IMR-90 (cell line): ENCODE measurements around the gene DERA. TPM values are rescaled to one million over a fixed set of nuclear protein-coding genes. Genes with fewer than 3 reads are reported as not detected.

Experiments used
- ATAC-seq: fragments of 200-7000 bp; cut with Tn5 transposase; 2 replicates; pipeline ENCODE4 v1.9.1; 2020; ENCODE audit warnings: low read depth, mild to moderate bottlenecking, moderate library complexity
- BruUV-seq: library from RNA; stranded (reverse); fragments of 400-500 nt; replicated peaks from 2 replicates; lab custom pipeline; 2021; lab: Mats Ljungman, UMichigan
- CTCF ChIA-PET: fragments of 300-600 bp; formaldehyde crosslinking; extraction: SDS; loops from one replicate; lab custom pipeline; 2021; ENCODE audit warnings: antibody characterized with exemption; lab: Yijun Ruan, JAX
- POLR2A ChIA-PET: fragments of 300-600 bp; sonication (Branson Sonifier 250); formaldehyde crosslinking; loops from one replicate; lab custom pipeline; 2022; ENCODE audit warnings: antibody characterized with exemption; ENCODE audit not compliant: unreplicated experiment; lab: Charles Lee
- DNase-seq: peaks from one replicate; pipeline ENCODE4 v3.0.0; 2013
- H2AFZ ChIP-seq: replicated peaks from 2 replicates; pipeline ENCODE3; 2013; ENCODE audit warnings: low read length, mild to moderate bottlenecking; ENCODE audit not compliant: poor library complexity
- H2AK5ac ChIP-seq: 2 replicates; pipeline ENCODE4 v1.6.1; 2013; ENCODE audit warnings: low read depth, low read length, inconsistent platforms
- H2AK9ac ChIP-seq: replicated peaks from 2 replicates; pipeline ENCODE3; 2013; ENCODE audit warnings: mild to moderate bottlenecking, low read depth, low read length, moderate library complexity; ENCODE audit not compliant: poor library complexity
- H2BK120ac ChIP-seq: 2 replicates; pipeline ENCODE4 v1.6.1; 2013; ENCODE audit warnings: low read depth, low read length, inconsistent platforms
- H2BK15ac ChIP-seq: 3 replicates; pipeline ENCODE4 v1.6.1; 2013; ENCODE audit warnings: low read depth, low read length, inconsistent platforms
- H2BK20ac ChIP-seq: 2 replicates; pipeline ENCODE4 v1.6.1; 2013; ENCODE audit warnings: low read depth, mild to moderate bottlenecking, inconsistent platforms, low read length, moderate library complexity
- H2BK5ac ChIP-seq: 2 replicates; pipeline ENCODE4 v1.6.1; 2013; ENCODE audit warnings: mild to moderate bottlenecking, low read depth, low read length, inconsistent platforms; ENCODE audit not compliant: poor library complexity, severe bottlenecking
- H3K14ac ChIP-seq: replicated peaks from 2 replicates; pipeline ENCODE4 v1.6.1; 2013; ENCODE audit warnings: low read depth, low read length, inconsistent platforms
- H3K18ac ChIP-seq: 2 replicates; pipeline ENCODE4 v1.6.1; 2013; ENCODE audit warnings: low read depth, low read length, control low read depth
- H3K23ac ChIP-seq: 2 replicates; pipeline ENCODE4 v1.6.1; 2013; ENCODE audit warnings: low read depth, low read length, inconsistent platforms
- H3K27ac ChIP-seq: 2 replicates; pipeline ENCODE4 v1.5.1; 2013; ENCODE audit warnings: mild to moderate bottlenecking, control low read depth, low read length; ENCODE audit not compliant: insufficient read depth
- H3K27me3 ChIP-seq: 2 replicates; pipeline ENCODE4 v1.6.1; 2013; ENCODE audit warnings: low read length; ENCODE audit not compliant: control insufficient read depth, insufficient read depth
- H3K36me3 ChIP-seq: 2 replicates; pipeline ENCODE4 v1.6.1; 2013; ENCODE audit warnings: low read length, mixed read lengths; ENCODE audit not compliant: control insufficient read depth, insufficient read depth
- H3K4ac ChIP-seq: 2 replicates; pipeline ENCODE4 v1.6.1; 2013; ENCODE audit warnings: low read depth, low read length, inconsistent platforms
- H3K4me1 ChIP-seq: 2 replicates; pipeline ENCODE4 v1.6.1; 2013; ENCODE audit warnings: low read length, mixed read lengths; ENCODE audit not compliant: control insufficient read depth, insufficient read depth
- H3K4me2 ChIP-seq: 2 replicates; pipeline ENCODE4 v1.6.1; 2013; ENCODE audit warnings: low read depth, mild to moderate bottlenecking, control low read depth, low read length, moderate library complexity
- H3K4me3 ChIP-seq: 2 replicates; pipeline ENCODE4 v1.5.1; 2013; ENCODE audit warnings: low read depth, mild to moderate bottlenecking, control low read depth, low read length, moderate library complexity; ENCODE audit not compliant: insufficient read depth
- H3K56ac ChIP-seq: 2 replicates; pipeline ENCODE4 v1.6.1; 2013; ENCODE audit warnings: low read length, inconsistent platforms; ENCODE audit not compliant: insufficient read depth; ENCODE audit errors: extremely low read depth
- H3K79me1 ChIP-seq, 2 experiments: 2 replicates each; pipeline ENCODE4 v1.6.1; 2013; ENCODE audit warnings: low read length in 2 of 2, inconsistent platforms in 1 of 2, low read depth in 1 of 2
- H3K9ac ChIP-seq: 2 replicates; pipeline ENCODE4 v1.6.1; 2013; ENCODE audit warnings: low read depth, low read length, control low read depth
- H3K9me1 ChIP-seq: 2 replicates; pipeline ENCODE4 v1.6.1; 2013; ENCODE audit warnings: low read length, inconsistent platforms; ENCODE audit not compliant: insufficient read depth
- H3K9me3 ChIP-seq: 2 replicates; pipeline ENCODE4 v1.6.1; 2013; ENCODE audit warnings: low read length; ENCODE audit not compliant: control insufficient read depth, insufficient read depth
- H4K20me1 ChIP-seq: 2 replicates; pipeline ENCODE4 v1.6.1; 2013; ENCODE audit warnings: low read length, inconsistent platforms; ENCODE audit not compliant: insufficient read depth
- H4K5ac ChIP-seq: 2 replicates; pipeline ENCODE4 v1.6.1; 2013; ENCODE audit warnings: mild to moderate bottlenecking, low read depth, low read length, control low read depth
- H4K8ac ChIP-seq, 2 experiments: 2 replicates each; pipeline ENCODE4 v1.6.1; 2013; ENCODE audit warnings: low read depth in 2 of 2, low read length in 2 of 2, control low read depth in 1 of 2, inconsistent platforms in 1 of 2
- H4K91ac ChIP-seq: 2 replicates; pipeline ENCODE4 v1.6.1; 2013; ENCODE audit warnings: low read depth, low read length, inconsistent platforms; ENCODE audit not compliant: insufficient read depth
- CHD1 ChIP-seq: IDR thresholded peaks from 2 replicates; pipeline ENCODE4 v1.6.1; 2012; ENCODE audit warnings: low read depth, low read length, improper control_type of control experiment
- RAD21 ChIP-seq: IDR thresholded peaks from 2 replicates; pipeline ENCODE4 v1.6.1; 2012; ENCODE audit warnings: low read length, improper control_type of control experiment
- WGBS, 2 experiments: methylation state at CpG; one replicate each; pipeline versions ENCODE4 v1.1.5 to v1.1.7; 2013; ENCODE audit warnings: missing lambda C conversion rate in 2 of 2; ENCODE audit not compliant: insufficient read length in 1 of 2; ENCODE audit errors: extremely low coverage in 2 of 2; 5-methylcytosine and 5-hydroxymethylcytosine counted together
- dilution Hi-C: fragments of 300-500 bp; cut with HindIII; formaldehyde crosslinking; loops from one replicate; pipeline ENCODE4 v1.14.3; 2018; ENCODE audit warnings: low sequenced_read_pairs; ENCODE audit not compliant: unreplicated experiment
- in situ Hi-C: fragments of 300-500 bp; cut with MboI; formaldehyde crosslinking; loops from 3 replicates; pipeline ENCODE4 v1.14.3; 2019; ENCODE audit warnings: low sequenced_read_pairs, inconsistent platforms, mixed read lengths
- intact Hi-C: fragments of 100-400 bp; cut with micrococcal nuclease; formaldehyde crosslinking; loops from 2 replicates; pipeline ENCODE4 v1.10.0; 2022
- polyA plus RNA-seq, 3 experiments: library from polyadenylated mRNA; depleted of rRNA; stranded (reverse); fragments of >200 nt; gene quantifications; 2 replicates each; pipeline ENCODE4 v1.2.3, GENCODE V29; 2012; ENCODE audit warnings: low replicate concordance in 1 of 3
- total RNA-seq: library from RNA; depleted of rRNA; stranded (reverse); fragments of >200 nt; gene quantifications from 2 replicates; pipeline ENCODE4 v1.2.3, GENCODE V29; 2012
- TF ChIP-seq, protein P1 (sequence below): fragments of 150-350 bp; IDR thresholded peaks from 2 replicates; pipeline ENCODE4 v1.6.1; 2017; ENCODE audit warnings: mild to moderate bottlenecking, antibody characterized with exemption, low read length, low read depth

Gene DERA
- total and polyA plus RNA-seq, 2 of the 4 experiments (the other 2 are of a cell fraction), result 28.1 to 58.6 TPM

DNA sequence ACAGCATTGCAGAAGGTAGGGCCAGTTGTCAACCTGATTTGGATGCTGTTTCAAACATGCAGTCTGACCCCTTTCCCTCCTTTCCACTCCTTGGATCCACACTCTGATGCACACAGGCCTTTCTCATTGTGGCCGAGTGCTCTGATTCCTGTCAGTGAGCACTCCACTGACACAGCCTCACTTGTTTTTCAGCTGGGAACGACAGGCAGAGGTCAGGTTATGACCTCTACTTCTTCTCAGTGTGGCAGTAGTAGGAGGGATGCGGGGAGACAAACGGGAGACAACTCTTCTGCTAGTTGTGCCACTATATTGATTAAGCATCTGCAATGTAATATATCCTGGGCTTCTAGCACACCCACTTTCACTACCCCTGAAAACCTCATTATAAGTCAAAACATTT lies 61.8 kb downstream of the DERA start:
- CTCF ChIA-PET, result no interaction called here
- WGBS, 2 experiments, result no CpG with 5 or more reads among the region's 4 CpGs
- intact Hi-C loops, result no loop called here

More for the DNA sequence above, 61.8 kb downstream of the DERA start:
- H2BK5ac ChIP-seq, result no peak overlapping the region
- no peak overlapping the region for H2AK5ac ChIP-seq
- POLR2A ChIA-PET, result no interaction called here
- no peaks in the 10 kb centered on the region for H3K9me3 ChIP-seq
- H4K5ac ChIP-seq, result no peak overlapping the region
- no peak overlapping the region for H3K27ac ChIP-seq
- H3K79me1 ChIP-seq, result peaks cover 0 to 9% of the 10 kb centered on the region in 2 experiments; a peak in 1 of 4 replicates
- no peak overlapping the region for H2BK15ac ChIP-seq
- H2AFZ ChIP-seq, result no peak overlapping the region
- no peaks in the 10 kb centered on the region for H3K27me3 ChIP-seq
- no peak overlapping the region for H2BK120ac ChIP-seq
- peaks cover 5% of the 10 kb centered on the region for H3K4me1 ChIP-seq
- no peak overlapping the region for H4K8ac ChIP-seq
- no peak overlapping the region for H4K91ac ChIP-seq
- TF ChIP-seq RAD21, result no peak
- TF ChIP-seq, protein P1, sequence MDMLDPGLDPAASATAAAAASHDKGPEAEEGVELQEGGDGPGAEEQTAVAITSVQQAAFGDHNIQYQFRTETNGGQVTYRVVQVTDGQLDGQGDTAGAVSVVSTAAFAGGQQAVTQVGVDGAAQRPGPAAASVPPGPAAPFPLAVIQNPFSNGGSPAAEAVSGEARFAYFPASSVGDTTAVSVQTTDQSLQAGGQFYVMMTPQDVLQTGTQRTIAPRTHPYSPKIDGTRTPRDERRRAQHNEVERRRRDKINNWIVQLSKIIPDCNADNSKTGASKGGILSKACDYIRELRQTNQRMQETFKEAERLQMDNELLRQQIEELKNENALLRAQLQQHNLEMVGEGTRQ, result no peak
- TF ChIP-seq CHD1, result no peak
- no peak overlapping the region for H3K4me2 ChIP-seq
- H3K56ac ChIP-seq, result no peak overlapping the region
- H3K36me3 ChIP-seq, result peaks cover 7% of the 10 kb centered on the region
- H3K9ac ChIP-seq, result no peak overlapping the region
- H2BK20ac ChIP-seq, result no peak overlapping the region
- H3K14ac ChIP-seq, result no peak overlapping the region
- H2AK9ac ChIP-seq, result no peak overlapping the region
- no peak overlapping the region for H3K4ac ChIP-seq
- DNase-seq (no peak), ATAC-seq (no peak)
- H3K23ac ChIP-seq, result no peak overlapping the region
- no TSS peak for BruUV-seq
- dilution Hi-C loops, result no loop called here
- H4K20me1 ChIP-seq, result no peaks in the 10 kb centered on the region
- in situ Hi-C loops, result loop anchor here (5.0 kb wide), 1 partner anchor 36 kb away; no protein-coding TSS in a partner anchor
- H3K18ac ChIP-seq, result no peak overlapping the region
- no peak overlapping the region for H3K4me3 ChIP-seq
- H3K9me1 ChIP-seq, result 0 out of 2 replicates have a peak, but pooled peaks cover 3% of the 10 kb centered on the region
